Measurements from ENCODE around the gene EEF1B2. TPM values are rescaled to one million over a fixed set of nuclear protein-coding genes. Genes with fewer than 3 reads are reported as not detected.

Gene EEF1B2
- total RNA-seq, 1 donor from 2014 or later, result 453 TPM

GRCh38 chr2:206190689-206191088 lies 31.0 kb downstream of the EEF1B2 start:
- no peak for TF ChIP-seq CTCF (IDR thresholded peaks at IDR 0.05; ENCODE audit: unreplicated experiment)

GRCh38 chr2:206192157-206192556 lies 32.5 kb downstream of the EEF1B2 start:
- no peaks in the 10 kb centered on the region for H3K27me3 Mint-ChIP-seq
- no peaks in the 10 kb centered on the region for H3K9me3 Mint-ChIP-seq (ENCODE audit: low read depth)
- DNase-seq (ENCODE audit: low spot score, unreplicated experiment), result no peak
- no peak for TF ChIP-seq CTCF (IDR thresholded peaks at IDR 0.05; ENCODE audit: unreplicated experiment)
- H3K36me3 Mint-ChIP-seq (ENCODE audit: insufficient read depth), result no peaks in the 10 kb centered on the region
- H3K27ac Mint-ChIP-seq, result no peak overlapping the region
- no peaks in the 10 kb centered on the region for H3K4me1 Mint-ChIP-seq (ENCODE audit: low read depth)
- no peak overlapping the region for H3K4me3 Mint-ChIP-seq (ENCODE audit: low read depth)

More at GRCh38 chr2:206190689-206191088, 31.0 kb downstream of the EEF1B2 start:
- Mint-ChIP-seq H3K9me3 (ENCODE audit: low read depth) (no peaks in the 10 kb centered on the region), H3K36me3 (ENCODE audit: insufficient read depth) (no peaks in the 10 kb centered on the region), H3K4me3 (ENCODE audit: low read depth) (no peak overlapping the region), H3K27ac (no peak overlapping the region), H3K27me3 (no peaks in the 10 kb centered on the region), H3K4me1 (ENCODE audit: low read depth) (no peaks in the 10 kb centered on the region)
- no peak for DNase-seq (ENCODE audit: low spot score, unreplicated experiment)

GRCh38 chr2:206193671-206194357 lies 34.1 kb downstream of the EEF1B2 start:
- Mint-ChIP-seq H3K4me3 (ENCODE audit: low read depth) (no peak overlapping the region), H3K9me3 (ENCODE audit: low read depth) (no peaks in the 10 kb centered on the region), H3K27ac (no peak overlapping the region), H3K36me3 (ENCODE audit: insufficient read depth) (no peaks in the 10 kb centered on the region), H3K4me1 (ENCODE audit: low read depth) (no peaks in the 10 kb centered on the region), H3K27me3 (peaks cover 2% of the 10 kb centered on the region)
- no peak for TF ChIP-seq CTCF (IDR thresholded peaks at IDR 0.05; ENCODE audit: unreplicated experiment)
- DNase-seq (ENCODE audit: low spot score, unreplicated experiment), result no peak

GRCh38 chr2:206198677-206199076 lies 39.0 kb downstream of the EEF1B2 start:
- no peaks in the 10 kb centered on the region for H3K4me1 Mint-ChIP-seq (ENCODE audit: low read depth)
- DNase-seq (ENCODE audit: low spot score, unreplicated experiment), result no peak
- no peak for TF ChIP-seq CTCF (IDR thresholded peaks at IDR 0.05; ENCODE audit: unreplicated experiment)
- H3K27ac Mint-ChIP-seq, result no peak overlapping the region
- H3K36me3 Mint-ChIP-seq (ENCODE audit: insufficient read depth), result no peaks in the 10 kb centered on the region
- no peaks in the 10 kb centered on the region for H3K9me3 Mint-ChIP-seq (ENCODE audit: low read depth)
- H3K27me3 Mint-ChIP-seq, result peaks cover 6% of the 10 kb centered on the region
- no peak overlapping the region for H3K4me3 Mint-ChIP-seq (ENCODE audit: low read depth)

GRCh38 chr2:206201075-206201848 lies 41.6 kb downstream of the EEF1B2 start:
- no peaks in the 10 kb centered on the region for H3K36me3 Mint-ChIP-seq (ENCODE audit: insufficient read depth)
- H3K27me3 Mint-ChIP-seq, result peaks cover 6% of the 10 kb centered on the region
- no peaks in the 10 kb centered on the region for H3K9me3 Mint-ChIP-seq (ENCODE audit: low read depth)
- H3K4me3 Mint-ChIP-seq (ENCODE audit: low read depth), result no peak overlapping the region
- no peak for TF ChIP-seq CTCF (IDR thresholded peaks at IDR 0.05; ENCODE audit: unreplicated experiment)
- no peaks in the 10 kb centered on the region for H3K4me1 Mint-ChIP-seq (ENCODE audit: low read depth)
- no peak overlapping the region for H3K27ac Mint-ChIP-seq
- no peak for DNase-seq (ENCODE audit: low spot score, unreplicated experiment)
